ENCODE data around the gene STAU1.
"Not testable (repeated sequence)": the region's sequence is repeated elsewhere in the genome, so short reads cannot be mapped to it uniquely, and the experiment has no call there.

Gene STAU1

GRCh38 chr20:49123982-49124381 is 64.2 kb downstream of the STAU1 start:
- DNase-seq: no peak

GRCh38 chr20:49122920-49123319 is 65.2 kb downstream of the STAU1 start:
- DNase-seq: no peak

GRCh38 chr20:49119988-49120387 is 68.1 kb downstream of the STAU1 start:
- DNase-seq: no peak

- DNase-seq: no peak
Observed at GRCh38 chr20:49118307-49118706, 69.8 kb downstream of the STAU1 start.

- no peak for DNase-seq
Observed at GRCh38 chr20:49115564-49115963, 72.6 kb downstream of the STAU1 start.

GRCh38 chr20:49112596-49113274 is 75.4 kb downstream of the STAU1 start:
- no peak for DNase-seq

- DNase-seq: no peak
Observed at GRCh38 chr20:49110767-49111694, 77.1 kb downstream of the STAU1 start.

GRCh38 chr20:49106328-49106727 is 81.8 kb downstream of the STAU1 start:
- no peak for DNase-seq

GRCh38 chr20:49104979-49105547 is 83.1 kb downstream of the STAU1 start:
- not testable (repeated sequence) for DNase-seq

GRCh38 chr20:49104365-49104648 is 83.8 kb downstream of the STAU1 start:
- no peak for DNase-seq

- no peak for DNase-seq
Observed at GRCh38 chr20:49103647-49104364, 84.3 kb downstream of the STAU1 start.

GRCh38 chr20:49103019-49103418 is 85.1 kb downstream of the STAU1 start:
- no peak for DNase-seq

- DNase-seq: no peak
Observed at GRCh38 chr20:49100972-49101371, 87.2 kb downstream of the STAU1 start.

GRCh38 chr20:49100292-49100691 is 87.8 kb downstream of the STAU1 start:
- not testable (repeated sequence) for DNase-seq

GRCh38 chr20:49099011-49099410 is 89.1 kb downstream of the STAU1 start:
- DNase-seq: no peak

GRCh38 chr20:49098136-49098535 is 90.0 kb downstream of the STAU1 start:
- DNase-seq: no peak

- no peak for DNase-seq
Observed at GRCh38 chr20:49097159-49097558, 91.0 kb downstream of the STAU1 start.

- DNase-seq: no peak
Observed at GRCh38 chr20:49096203-49096730, 91.9 kb downstream of the STAU1 start.

- no peak for DNase-seq
Observed at GRCh38 chr20:49091762-49092161, 96.4 kb downstream of the STAU1 start.

GRCh38 chr20:49091104-49091503 is 97.0 kb downstream of the STAU1 start:
- DNase-seq: no peak

GRCh38 chr20:49082295-49082694 is 105.8 kb downstream of the STAU1 start:
- not testable (repeated sequence) for DNase-seq

GRCh38 chr20:49078310-49078709 is 109.8 kb downstream of the STAU1 start:
- no peak for DNase-seq

Measured in amygdala (tissue), 56 donors.